C4-2B (cell line): Measurements from ENCODE around the gene ATAD1.

Experiments used
- H3K27ac ChIP-seq: fragments of 450-650 bp; 2 replicates; pipeline ENCODE4 v1.5.1; 2017
- CTCF ChIP-seq: fragments of 450-650 bp; conservative IDR thresholded peaks from 2 replicates; pipeline ENCODE4 v1.5.1; 2017; ENCODE audit warnings: mild to moderate bottlenecking
- ZFX ChIP-seq: fragments of 450-650 bp; IDR thresholded peaks from 2 replicates; pipeline ENCODE4 v1.6.1; 2017

The ATAD1 gene

GRCh38 chr10:87817609-87818504 lies at the start of gene ATAD1:
Gene ATAD1 (minus strand): TSS chr10:87818226. CDS start chr10:87814599, 3,627 bp downstream.
- H3K27ac ChIP-seq, result peak within 1 kb of the TSS; percentile 90
- TF ChIP-seq ZFX (peak; percentile 92), CTCF (no peak)

GRCh38 chr10:87867453-87867852 lies 49.4 kb upstream of the ATAD1 start:
- H3K27ac ChIP-seq, result no peak overlapping the region
- TF ChIP-seq ZFX (no peak), CTCF (no peak)

GRCh38 chr10:87866412-87866974 lies 48.5 kb upstream of the ATAD1 start:
- TF ChIP-seq CTCF (no peak), ZFX (no peak)
- H3K27ac ChIP-seq, result no peak overlapping the region

- TF ChIP-seq CTCF (no peak), ZFX (no peak)
- H3K27ac ChIP-seq, result no peak overlapping the region
Measured at GRCh38 chr10:87865241-87865881, 47.3 kb upstream of the ATAD1 start.

- TF ChIP-seq CTCF, result no peak
- TF ChIP-seq ZFX, result no peak
- H3K27ac ChIP-seq, result peak overlapping the region; percentile 92
Measured at GRCh38 chr10:87864496-87865059, 46.6 kb upstream of the ATAD1 start.

GRCh38 chr10:87863951-87864495 lies 46.0 kb upstream of the ATAD1 start:
- peak overlapping the region; percentile 92 for H3K27ac ChIP-seq

- H3K27ac ChIP-seq, result peak within 1 kb of the TSS; percentile 92
- TF ChIP-seq ZFX, result no peak
- TF ChIP-seq CTCF, result no peak
Measured at GRCh38 chr10:87863053-87863943, 45.3 kb upstream of the ATAD1 start, which contains the start of the genes KLLN and PTEN. Gene KLLN (minus strand): TSS chr10:87863533. CDS start chr10:87862487, 1,046 bp downstream. Gene PTEN (plus strand): TSS chr10:87863625. CDS start chr10:87864470, 845 bp downstream.
